ENCODE data around the gene LGALS9C.
"Not testable (repeated sequence)": the region's sequence is repeated elsewhere in the genome, so short reads cannot be mapped to it uniquely, and the experiment has no call there.

Gene LGALS9C

DNA sequence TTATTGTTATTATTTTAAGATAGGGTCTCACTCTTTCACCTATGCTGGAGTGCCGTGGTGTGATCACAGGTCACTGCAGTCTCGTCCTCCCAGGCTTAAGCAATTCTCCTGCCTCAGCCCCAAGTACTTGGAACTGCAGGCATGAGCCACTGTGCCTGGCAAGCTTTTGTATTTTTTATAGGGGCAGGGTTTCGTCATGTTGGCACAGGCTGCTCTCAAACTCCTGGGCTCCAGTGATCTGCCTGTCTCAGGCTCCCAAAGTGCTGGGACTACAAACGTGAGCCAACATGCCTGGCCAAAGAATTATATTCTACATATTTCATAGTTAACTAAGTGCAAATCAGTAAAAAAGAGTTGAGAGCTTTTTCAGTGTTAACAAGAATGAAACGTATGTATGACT lies 65.6 kb downstream of the LGALS9C start:
- DNase-seq: not testable (repeated sequence)

DNA sequence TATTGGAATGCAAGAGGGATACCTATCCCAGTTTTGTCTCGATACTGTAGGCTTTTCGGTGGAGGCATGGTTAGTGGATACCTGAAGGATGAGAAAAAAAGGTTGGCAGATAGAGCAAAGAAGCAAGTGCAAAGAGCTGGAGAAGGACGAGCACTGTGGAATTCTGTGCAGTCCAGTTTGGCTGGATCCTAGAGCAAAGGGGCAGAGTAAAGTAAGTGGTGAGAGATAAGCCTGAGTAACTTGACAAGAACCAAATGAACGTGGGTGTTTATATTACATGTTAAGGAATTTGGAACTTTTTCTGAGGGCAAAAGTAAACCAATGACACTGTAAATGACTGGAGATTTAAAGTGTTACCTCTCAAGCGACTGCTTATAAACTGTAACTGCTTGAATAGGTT lies 66.3 kb downstream of the LGALS9C start:
- DNase-seq: not testable (repeated sequence)

All from Kasumi-1 (cell line).